H1 (cell line): ENCODE results near the gene LRRC18. TPM values are rescaled to one million over a fixed set of nuclear protein-coding genes. Genes with fewer than 3 reads are reported as not detected.

ENCODE experiments used
- CHD7 ChIP-seq: fragments of 300-600 bp; sonication (generic); IDR thresholded peaks from 2 replicates; pipeline ENCODE4 v1.7.1; 2012; ENCODE audit warnings: low read length, moderate library complexity, mild to moderate bottlenecking, inconsistent platforms; ENCODE audit not compliant: insufficient replicate concordance
- FOSL1 ChIP-seq: IDR thresholded peaks from 2 replicates; pipeline ENCODE4 v1.6.1; 2011; ENCODE audit warnings: mild to moderate bottlenecking, low read depth, low read length, moderate library complexity; ENCODE audit not compliant: insufficient read depth
- PHF8 ChIP-seq: fragments of 200-600 bp; sonication (generic); conservative IDR thresholded peaks from 2 replicates; pipeline ENCODE4 v1.7.1; 2012; ENCODE audit warnings: low read depth, mild to moderate bottlenecking, inconsistent platforms, low read length, moderate library complexity
- RBBP5 ChIP-seq: IDR thresholded peaks from 2 replicates; pipeline ENCODE4 v1.7.1; 2012; ENCODE audit warnings: low read depth, mild to moderate bottlenecking, inconsistent platforms, low read length, moderate library complexity, borderline replicate concordance
- RFX5 ChIP-seq: IDR thresholded peaks from 2 replicates; pipeline ENCODE4 v1.6.1; 2011; ENCODE audit warnings: low read depth, low read length, improper control_type of control experiment, borderline replicate concordance
- SP4 ChIP-seq: IDR thresholded peaks from 2 replicates; pipeline ENCODE4 v1.6.1; 2012; ENCODE audit warnings: low read length, inconsistent platforms
- YY1 ChIP-seq: IDR thresholded peaks from 2 replicates; pipeline ENCODE4 v1.6.1; 2011; ENCODE audit warnings: low read depth, mild to moderate bottlenecking, low read length
- polyA plus RNA-seq, 7 experiments: library from polyadenylated mRNA; depleted of rRNA in 3 of 7; stranded (reverse) in 5 of 7; unstranded in 2 of 7; fragments of >200 nt in 5 of 7; fragments of 200-250 nt in 2 of 7; gene quantifications; 1 replicate in 5 of 7; 2 replicates in 1 of 7; 4 replicates in 1 of 7; pipeline versions ENCODE4 v1.2.1 to v1.2.3, GENCODE V29; 2011 to 2013; ENCODE audit warnings: missing spikeins in 2 of 7, mixed read lengths in 2 of 7
- total RNA-seq: library from RNA; stranded (reverse); fragmentation: NEBNext Ultra II Directional; extraction: Animal tissue kit (Norgen Biotek cat#: 25700); gene quantifications from 2 replicates; pipeline ENCODE4 v1.2.1, GENCODE V29; 2021
- TF ChIP-seq, protein P1 (sequence below): IDR thresholded peaks from 2 replicates; pipeline ENCODE4 v1.6.1; 2012; ENCODE audit warnings: inconsistent platforms
- TF ChIP-seq, protein P2 (sequence below), 3 experiments: IDR thresholded peaks; 1 replicate in 2 of 3; 2 replicates in 1 of 3; pipeline versions ENCODE4 v1.5.1 to v1.6.1; 2011; ENCODE audit warnings: low read length in 3 of 3, mild to moderate bottlenecking in 3 of 3, inconsistent platforms in 2 of 3, low read depth in 1 of 3, moderate library complexity in 1 of 3; ENCODE audit not compliant: insufficient read depth in 1 of 3; ENCODE audit errors: control extremely low read depth in 1 of 3

Gene LRRC18
- total and polyA plus RNA-seq, 2 of the 8 experiments (the other 6 are each of a cell fraction or from before 2014, with no cell fraction given): not detected

GRCh38 chr10:48931188-48931587, 8.5 kb downstream of the LRRC18 start (continued):
- TF ChIP-seq CHD7: no peak
- no peak for TF ChIP-seq RFX5
- TF ChIP-seq PHF8: no peak
- TF ChIP-seq, protein P1, sequence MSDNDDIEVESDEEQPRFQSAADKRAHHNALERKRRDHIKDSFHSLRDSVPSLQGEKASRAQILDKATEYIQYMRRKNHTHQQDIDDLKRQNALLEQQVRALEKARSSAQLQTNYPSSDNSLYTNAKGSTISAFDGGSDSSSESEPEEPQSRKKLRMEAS: no peak
- no peak for TF ChIP-seq SP4
- TF ChIP-seq FOSL1: no peak
- TF ChIP-seq, protein P2, sequence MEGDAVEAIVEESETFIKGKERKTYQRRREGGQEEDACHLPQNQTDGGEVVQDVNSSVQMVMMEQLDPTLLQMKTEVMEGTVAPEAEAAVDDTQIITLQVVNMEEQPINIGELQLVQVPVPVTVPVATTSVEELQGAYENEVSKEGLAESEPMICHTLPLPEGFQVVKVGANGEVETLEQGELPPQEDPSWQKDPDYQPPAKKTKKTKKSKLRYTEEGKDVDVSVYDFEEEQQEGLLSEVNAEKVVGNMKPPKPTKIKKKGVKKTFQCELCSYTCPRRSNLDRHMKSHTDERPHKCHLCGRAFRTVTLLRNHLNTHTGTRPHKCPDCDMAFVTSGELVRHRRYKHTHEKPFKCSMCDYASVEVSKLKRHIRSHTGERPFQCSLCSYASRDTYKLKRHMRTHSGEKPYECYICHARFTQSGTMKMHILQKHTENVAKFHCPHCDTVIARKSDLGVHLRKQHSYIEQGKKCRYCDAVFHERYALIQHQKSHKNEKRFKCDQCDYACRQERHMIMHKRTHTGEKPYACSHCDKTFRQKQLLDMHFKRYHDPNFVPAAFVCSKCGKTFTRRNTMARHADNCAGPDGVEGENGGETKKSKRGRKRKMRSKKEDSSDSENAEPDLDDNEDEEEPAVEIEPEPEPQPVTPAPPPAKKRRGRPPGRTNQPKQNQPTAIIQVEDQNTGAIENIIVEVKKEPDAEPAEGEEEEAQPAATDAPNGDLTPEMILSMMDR (IDR thresholded peaks at IDR 0.05; ENCODE audit: control extremely low read depth in 1 of 3, insufficient read depth in 1 of 3, low read depth in 1 of 3, low read length in 3 of 3): peak in 2 of 3 experiments; percentile 1 to 5; a peak in 2 of 4 replicates
- no peak for TF ChIP-seq RBBP5
- no peak for TF ChIP-seq YY1
